ENCODE data around the gene AUTS2. TPM values are rescaled to one million over a fixed set of nuclear protein-coding genes. Genes with fewer than 3 reads are reported as not detected.

The AUTS2 gene
- total RNA-seq, 1 experiment from 2014 or later = not detected

DNA sequence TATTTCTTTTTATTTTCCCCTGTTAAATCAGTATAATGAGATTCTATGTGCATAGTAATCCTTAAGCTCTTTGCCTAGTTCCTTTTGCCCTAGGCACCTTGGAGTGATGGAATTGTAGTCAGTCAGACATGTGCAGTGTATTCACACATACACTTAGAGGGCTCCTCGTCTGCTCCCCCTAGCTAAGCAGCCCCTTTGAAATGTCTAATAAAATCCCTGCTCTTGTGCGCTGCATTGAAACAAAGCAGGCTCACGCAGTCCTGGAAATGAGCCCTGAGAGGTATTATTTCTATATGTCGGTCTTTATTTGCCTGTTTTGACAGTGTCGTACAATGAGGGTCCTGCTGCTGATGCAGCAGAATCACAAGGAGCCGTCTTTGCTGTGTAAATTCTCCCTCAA lies 258.7 kb downstream of the AUTS2 start:
- Mint-ChIP-seq H3K27me3 (ENCODE audit: unreplicated experiment) (no peaks in the 10 kb centered on the region), H3K36me3 (ENCODE audit: insufficient read depth, unreplicated experiment) (no peaks in the 10 kb centered on the region), H3K4me1 (ENCODE audit: low read depth, unreplicated experiment) (no peaks in the 10 kb centered on the region), H3K4me3 (ENCODE audit: low read depth, unreplicated experiment) (no peak overlapping the region), H3K9me3 (ENCODE audit: low read depth, unreplicated experiment) (peaks cover 2% of the 10 kb centered on the region), H3K27ac (ENCODE audit: unreplicated experiment) (no peak overlapping the region)
- CTCF ChIA-PET = no interaction called here
- DNase-seq = no peak
- TF ChIP-seq, protein P1, sequence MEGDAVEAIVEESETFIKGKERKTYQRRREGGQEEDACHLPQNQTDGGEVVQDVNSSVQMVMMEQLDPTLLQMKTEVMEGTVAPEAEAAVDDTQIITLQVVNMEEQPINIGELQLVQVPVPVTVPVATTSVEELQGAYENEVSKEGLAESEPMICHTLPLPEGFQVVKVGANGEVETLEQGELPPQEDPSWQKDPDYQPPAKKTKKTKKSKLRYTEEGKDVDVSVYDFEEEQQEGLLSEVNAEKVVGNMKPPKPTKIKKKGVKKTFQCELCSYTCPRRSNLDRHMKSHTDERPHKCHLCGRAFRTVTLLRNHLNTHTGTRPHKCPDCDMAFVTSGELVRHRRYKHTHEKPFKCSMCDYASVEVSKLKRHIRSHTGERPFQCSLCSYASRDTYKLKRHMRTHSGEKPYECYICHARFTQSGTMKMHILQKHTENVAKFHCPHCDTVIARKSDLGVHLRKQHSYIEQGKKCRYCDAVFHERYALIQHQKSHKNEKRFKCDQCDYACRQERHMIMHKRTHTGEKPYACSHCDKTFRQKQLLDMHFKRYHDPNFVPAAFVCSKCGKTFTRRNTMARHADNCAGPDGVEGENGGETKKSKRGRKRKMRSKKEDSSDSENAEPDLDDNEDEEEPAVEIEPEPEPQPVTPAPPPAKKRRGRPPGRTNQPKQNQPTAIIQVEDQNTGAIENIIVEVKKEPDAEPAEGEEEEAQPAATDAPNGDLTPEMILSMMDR (IDR thresholded peaks at IDR 0.05; ENCODE audit: unreplicated experiment) = no peak
- BruUV-seq (replicated peaks) = no TSS peak
- intact Hi-C loops (cut with micrococcal nuclease; ENCODE audit: unreplicated experiment) = no loop called here

DNA sequence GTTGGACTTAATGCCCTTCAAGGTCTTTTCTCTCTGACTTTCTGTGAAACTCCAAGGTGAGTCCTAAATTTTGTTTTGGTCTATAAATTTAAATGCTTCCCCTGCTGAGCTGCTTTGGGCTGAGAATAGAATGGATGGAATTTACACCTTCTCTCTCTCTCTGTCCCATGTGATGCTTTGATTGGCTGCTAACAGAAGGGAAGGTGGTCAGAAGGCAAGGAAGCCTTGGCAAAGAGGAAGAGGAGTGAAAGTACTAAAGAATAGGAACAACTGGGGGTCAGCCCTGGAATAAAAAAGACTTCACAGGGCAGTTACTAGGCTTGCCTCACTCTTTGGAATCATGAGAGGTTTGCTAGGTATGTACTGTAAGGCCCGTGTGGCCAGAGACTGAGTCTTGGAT lies 260.2 kb downstream of the AUTS2 start:
- H3K27me3 Mint-ChIP-seq (ENCODE audit: unreplicated experiment) = no peaks in the 10 kb centered on the region
- no peaks in the 10 kb centered on the region for H3K36me3 Mint-ChIP-seq (ENCODE audit: insufficient read depth, unreplicated experiment)
- peaks cover 2% of the 10 kb centered on the region for H3K9me3 Mint-ChIP-seq (ENCODE audit: low read depth, unreplicated experiment)
- H3K4me3 Mint-ChIP-seq (ENCODE audit: low read depth, unreplicated experiment) = no peak overlapping the region
- H3K4me1 Mint-ChIP-seq (ENCODE audit: low read depth, unreplicated experiment) = no peaks in the 10 kb centered on the region
- no peak for DNase-seq
- intact Hi-C loops (cut with micrococcal nuclease; ENCODE audit: unreplicated experiment) = no loop called here
- no TSS peak for BruUV-seq (replicated peaks)
- TF ChIP-seq, protein P1 (IDR thresholded peaks at IDR 0.05; ENCODE audit: unreplicated experiment) = no peak
- CTCF ChIA-PET = no interaction called here
- H3K27ac Mint-ChIP-seq (ENCODE audit: unreplicated experiment) = no peak overlapping the region

- BruUV-seq (replicated peaks) = no TSS peak
- CTCF ChIA-PET = no interaction called here
- no peaks in the 10 kb centered on the region for H3K36me3 Mint-ChIP-seq (ENCODE audit: insufficient read depth, unreplicated experiment)
- no peaks in the 10 kb centered on the region for H3K4me1 Mint-ChIP-seq (ENCODE audit: low read depth, unreplicated experiment)
- DNase-seq = no peak
- TF ChIP-seq, protein P1 (IDR thresholded peaks at IDR 0.05; ENCODE audit: unreplicated experiment) = no peak
- intact Hi-C loops (cut with micrococcal nuclease; ENCODE audit: unreplicated experiment) = no loop called here
- no peak overlapping the region for H3K27ac Mint-ChIP-seq (ENCODE audit: unreplicated experiment)
- H3K9me3 Mint-ChIP-seq (ENCODE audit: low read depth, unreplicated experiment) = peaks cover 2% of the 10 kb centered on the region
- no peak overlapping the region for H3K4me3 Mint-ChIP-seq (ENCODE audit: low read depth, unreplicated experiment)
- H3K27me3 Mint-ChIP-seq (ENCODE audit: unreplicated experiment) = no peaks in the 10 kb centered on the region
Measured at GRCh38 chr7:69859342-69859741, 261.1 kb downstream of the AUTS2 start.

DNA sequence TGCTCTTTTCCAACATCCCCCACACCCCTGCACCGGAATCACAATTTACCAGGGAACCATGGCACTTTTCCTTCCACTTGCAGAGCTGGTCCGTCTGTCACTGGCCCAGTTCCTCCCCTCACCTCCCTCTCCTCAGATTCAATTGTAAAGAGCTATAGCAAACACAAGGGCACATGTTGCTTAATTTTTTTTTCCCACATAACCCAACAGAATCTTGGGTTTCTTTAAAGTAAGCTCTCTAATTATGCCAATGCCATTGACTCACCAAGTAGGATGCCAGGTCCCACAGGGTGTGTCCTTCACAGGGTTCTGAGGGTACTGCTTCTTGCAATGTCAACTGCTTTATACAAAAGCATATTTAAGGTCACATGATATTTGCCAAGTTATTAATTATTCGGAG lies 262.2 kb downstream of the AUTS2 start:
- TF ChIP-seq, protein P1 (IDR thresholded peaks at IDR 0.05; ENCODE audit: unreplicated experiment) = no peak
- CTCF ChIA-PET = no interaction called here
- no peak for DNase-seq
- intact Hi-C loops (cut with micrococcal nuclease; ENCODE audit: unreplicated experiment) = no loop called here
- Mint-ChIP-seq H3K27ac (ENCODE audit: unreplicated experiment) (no peak overlapping the region), H3K4me1 (ENCODE audit: low read depth, unreplicated experiment) (no peaks in the 10 kb centered on the region), H3K9me3 (ENCODE audit: low read depth, unreplicated experiment) (peaks cover 2% of the 10 kb centered on the region), H3K36me3 (ENCODE audit: insufficient read depth, unreplicated experiment) (no peaks in the 10 kb centered on the region), H3K27me3 (ENCODE audit: unreplicated experiment) (no peaks in the 10 kb centered on the region), H3K4me3 (ENCODE audit: low read depth, unreplicated experiment) (no peak overlapping the region)
- BruUV-seq (replicated peaks) = no TSS peak
